ENCODE results near the gene LHFPL3.
A peak's percentile ranks its signal among the peaks of the same experiment; 100 is the strongest.
"Not testable (repeated sequence)": the region's sequence is repeated elsewhere in the genome, so short reads cannot be mapped to it uniquely, and the experiment has no call there.

LHFPL3 gene

GRCh38 chr7:104551226-104551625 lies 222.8 kb downstream of the LHFPL3 start:
- H4K20me1 ChIP-seq (ENCODE audit: insufficient read depth, low read length), result no peaks in the 10 kb centered on the region; the same call in 1 of the 2 replicates
- no peaks in the 10 kb centered on the region for H3K79me2 ChIP-seq (ENCODE audit: insufficient read depth, low read length)
- H3K36me3 ChIP-seq (ENCODE audit: insufficient read depth, low read length), result no peaks in the 10 kb centered on the region
- no peak for TF ChIP-seq EZH2 (IDR thresholded peaks at IDR 0.05; ENCODE audit: borderline replicate concordance, low read depth, low read length, severe bottlenecking)
- TF ChIP-seq, protein P1, sequence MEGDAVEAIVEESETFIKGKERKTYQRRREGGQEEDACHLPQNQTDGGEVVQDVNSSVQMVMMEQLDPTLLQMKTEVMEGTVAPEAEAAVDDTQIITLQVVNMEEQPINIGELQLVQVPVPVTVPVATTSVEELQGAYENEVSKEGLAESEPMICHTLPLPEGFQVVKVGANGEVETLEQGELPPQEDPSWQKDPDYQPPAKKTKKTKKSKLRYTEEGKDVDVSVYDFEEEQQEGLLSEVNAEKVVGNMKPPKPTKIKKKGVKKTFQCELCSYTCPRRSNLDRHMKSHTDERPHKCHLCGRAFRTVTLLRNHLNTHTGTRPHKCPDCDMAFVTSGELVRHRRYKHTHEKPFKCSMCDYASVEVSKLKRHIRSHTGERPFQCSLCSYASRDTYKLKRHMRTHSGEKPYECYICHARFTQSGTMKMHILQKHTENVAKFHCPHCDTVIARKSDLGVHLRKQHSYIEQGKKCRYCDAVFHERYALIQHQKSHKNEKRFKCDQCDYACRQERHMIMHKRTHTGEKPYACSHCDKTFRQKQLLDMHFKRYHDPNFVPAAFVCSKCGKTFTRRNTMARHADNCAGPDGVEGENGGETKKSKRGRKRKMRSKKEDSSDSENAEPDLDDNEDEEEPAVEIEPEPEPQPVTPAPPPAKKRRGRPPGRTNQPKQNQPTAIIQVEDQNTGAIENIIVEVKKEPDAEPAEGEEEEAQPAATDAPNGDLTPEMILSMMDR (IDR thresholded peaks at IDR 0.05; ENCODE audit: borderline replicate concordance, extremely low read depth, low read length, poor library complexity, severe bottlenecking), result no peak
- ATAC-seq (ENCODE audit: insufficient read depth, low read depth) (no peak), DNase-seq (no peak)
- H3K27ac ChIP-seq (ENCODE audit: low read length), result no peak overlapping the region
- H3K4me3 ChIP-seq (ENCODE audit: low read depth in 1 of 2, low read length in 2 of 2), result no peak overlapping the region
- no peak overlapping the region for H3K9ac ChIP-seq (ENCODE audit: low read depth, low read length)
- H3K27me3 ChIP-seq (ENCODE audit: insufficient read depth, low read length, poor library complexity), result no peaks in the 10 kb centered on the region
- H3K9me3 ChIP-seq (ENCODE audit: insufficient read depth, low read length, severe bottlenecking), result no peaks in the 10 kb centered on the region
- no peak overlapping the region for H2AFZ ChIP-seq (ENCODE audit: low read depth, low read length)
- no peak overlapping the region for H3K4me2 ChIP-seq (ENCODE audit: insufficient read depth, low read length)
- H3K4me1 ChIP-seq (ENCODE audit: insufficient read depth, low read length), result no peaks in the 10 kb centered on the region

GRCh38 chr7:104552102-104552501 lies 223.7 kb downstream of the LHFPL3 start:
- no peak overlapping the region for H3K9ac ChIP-seq (ENCODE audit: low read depth, low read length)
- no peaks in the 10 kb centered on the region for H3K79me2 ChIP-seq (ENCODE audit: insufficient read depth, low read length)
- H3K4me1 ChIP-seq (ENCODE audit: insufficient read depth, low read length), result no peaks in the 10 kb centered on the region
- no peak overlapping the region for H3K27ac ChIP-seq (ENCODE audit: low read length)
- no peak overlapping the region for H3K4me3 ChIP-seq (ENCODE audit: low read depth in 1 of 2, low read length in 2 of 2)
- H3K36me3 ChIP-seq (ENCODE audit: insufficient read depth, low read length), result no peaks in the 10 kb centered on the region
- H3K9me3 ChIP-seq (ENCODE audit: insufficient read depth, low read length, severe bottlenecking), result no peaks in the 10 kb centered on the region
- peak; percentile 70 for DNase-seq
- no peaks in the 10 kb centered on the region; the same call in 1 of the 2 replicates for H4K20me1 ChIP-seq (ENCODE audit: insufficient read depth, low read length)
- peak; percentile 83 for ATAC-seq (ENCODE audit: insufficient read depth, low read depth)
- no peak overlapping the region for H2AFZ ChIP-seq (ENCODE audit: low read depth, low read length)
- no peak overlapping the region for H3K4me2 ChIP-seq (ENCODE audit: insufficient read depth, low read length)
- TF ChIP-seq, protein P1 (IDR thresholded peaks at IDR 0.05; ENCODE audit: borderline replicate concordance, extremely low read depth, low read length, poor library complexity, severe bottlenecking), result no peak
- no peak for TF ChIP-seq EZH2 (IDR thresholded peaks at IDR 0.05; ENCODE audit: borderline replicate concordance, low read depth, low read length, severe bottlenecking)
- H3K27me3 ChIP-seq (ENCODE audit: insufficient read depth, low read length, poor library complexity), result no peaks in the 10 kb centered on the region

DNA sequence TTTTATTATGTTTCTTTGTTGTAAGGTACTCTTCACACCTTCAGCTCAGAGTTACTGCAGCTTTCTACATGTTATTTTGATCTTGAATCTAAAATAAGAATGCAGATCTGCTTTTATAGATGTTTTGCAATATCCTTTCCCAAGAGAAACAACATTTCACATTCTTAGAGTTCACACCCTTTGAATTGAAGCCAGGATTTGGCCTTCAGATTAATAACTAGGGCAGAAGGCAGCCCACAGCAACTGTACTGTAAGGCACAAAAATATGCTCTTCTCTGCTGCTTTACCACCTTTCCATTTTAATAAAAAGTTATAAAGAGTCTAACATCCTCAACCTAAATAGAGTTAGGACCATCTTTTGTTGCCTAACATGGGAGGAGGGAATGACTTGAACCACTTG lies 224.7 kb downstream of the LHFPL3 start:
- H3K4me2 ChIP-seq (ENCODE audit: insufficient read depth, low read length), result no peak overlapping the region
- no peak overlapping the region for H3K4me3 ChIP-seq (ENCODE audit: low read depth in 1 of 2, low read length in 2 of 2)
- no peak overlapping the region for H3K9ac ChIP-seq (ENCODE audit: low read depth, low read length)
- no peaks in the 10 kb centered on the region for H3K79me2 ChIP-seq (ENCODE audit: insufficient read depth, low read length)
- no peak overlapping the region for H2AFZ ChIP-seq (ENCODE audit: low read depth, low read length)
- TF ChIP-seq, protein P1 (IDR thresholded peaks at IDR 0.05; ENCODE audit: borderline replicate concordance, extremely low read depth, low read length, poor library complexity, severe bottlenecking), result no peak
- no peak for TF ChIP-seq EZH2 (IDR thresholded peaks at IDR 0.05; ENCODE audit: borderline replicate concordance, low read depth, low read length, severe bottlenecking)
- ATAC-seq (ENCODE audit: insufficient read depth, low read depth), result no peak
- H3K9me3 ChIP-seq (ENCODE audit: insufficient read depth, low read length, severe bottlenecking), result no peaks in the 10 kb centered on the region
- H3K4me1 ChIP-seq (ENCODE audit: insufficient read depth, low read length), result no peaks in the 10 kb centered on the region
- no peak overlapping the region for H3K27ac ChIP-seq (ENCODE audit: low read length)
- DNase-seq, result no peak
- no peaks in the 10 kb centered on the region for H3K27me3 ChIP-seq (ENCODE audit: insufficient read depth, low read length, poor library complexity)
- no peaks in the 10 kb centered on the region for H3K36me3 ChIP-seq (ENCODE audit: insufficient read depth, low read length)
- H4K20me1 ChIP-seq (ENCODE audit: insufficient read depth, low read length), result no peaks in the 10 kb centered on the region; the same call in 1 of the 2 replicates

GRCh38 chr7:104563350-104563901 lies 235.0 kb downstream of the LHFPL3 start:
- not testable (repeated sequence) for H3K36me3 ChIP-seq (ENCODE audit: insufficient read depth, low read length); H3K9me3 ChIP-seq (ENCODE audit: insufficient read depth, low read length, severe bottlenecking); H3K79me2 ChIP-seq (ENCODE audit: insufficient read depth, low read length); H2AFZ ChIP-seq (ENCODE audit: low read depth, low read length); H3K4me1 ChIP-seq (ENCODE audit: insufficient read depth, low read length); H4K20me1 ChIP-seq (ENCODE audit: insufficient read depth, low read length); ATAC-seq (ENCODE audit: insufficient read depth, low read depth); DNase-seq; H3K27ac ChIP-seq (ENCODE audit: low read length); H3K9ac ChIP-seq (ENCODE audit: low read depth, low read length); H3K4me2 ChIP-seq (ENCODE audit: insufficient read depth, low read length); H3K4me3 ChIP-seq (ENCODE audit: low read depth in 1 of 2, low read length in 2 of 2)
- peaks cover 11% of the 10 kb centered on the region for H3K27me3 ChIP-seq (ENCODE audit: insufficient read depth, low read length, poor library complexity)
